ENCODE measurements around the gene TMEM182.

Gene TMEM182

GRCh38 chr2:102801858-102802699 is 40.2 kb downstream of the TMEM182 start:
- DNase-seq (ENCODE audit: low read depth) = no peak

- no peak for DNase-seq (ENCODE audit: low read depth)
Measured at GRCh38 chr2:102803041-102803896, 41.4 kb downstream of the TMEM182 start.

- no peak for DNase-seq (ENCODE audit: low read depth)
Measured at GRCh38 chr2:102803897-102804217, 42.0 kb downstream of the TMEM182 start.

- peak; percentile 10 for DNase-seq (ENCODE audit: low read depth)
Measured at GRCh38 chr2:102806250-102806837, 44.5 kb downstream of the TMEM182 start.

GRCh38 chr2:102809291-102810189 is 47.7 kb downstream of the TMEM182 start:
- DNase-seq (ENCODE audit: low read depth) = no peak

DNA sequence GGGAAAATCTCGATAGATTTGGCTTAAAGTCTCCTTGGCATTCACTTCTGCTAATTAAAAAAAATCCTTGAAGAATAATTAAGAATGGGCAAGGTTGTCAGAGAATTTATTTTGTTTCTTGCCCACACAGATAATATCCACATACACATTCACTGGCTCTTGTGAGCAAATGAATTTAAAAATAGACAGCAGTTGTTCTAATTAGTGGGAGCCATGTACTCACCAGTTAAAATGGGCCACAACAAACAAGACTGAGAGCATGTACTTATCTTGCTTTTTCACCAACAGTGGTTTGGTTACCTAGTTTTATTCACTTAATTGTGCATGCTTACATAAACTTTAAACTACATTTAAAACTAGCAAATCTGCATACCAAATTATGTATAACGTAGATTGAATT is 53.5 kb downstream of the TMEM182 start:
- no peak for DNase-seq (ENCODE audit: low read depth)

GRCh38 chr2:102826904-102827303 is 65.1 kb downstream of the TMEM182 start:
- no peak for DNase-seq (ENCODE audit: low read depth)

- DNase-seq (ENCODE audit: low read depth) = no peak
Measured at GRCh38 chr2:102832789-102833188, 71.0 kb downstream of the TMEM182 start.

- no peak for DNase-seq (ENCODE audit: low read depth)
Measured at GRCh38 chr2:102834523-102835273, 72.9 kb downstream of the TMEM182 start.

DNA sequence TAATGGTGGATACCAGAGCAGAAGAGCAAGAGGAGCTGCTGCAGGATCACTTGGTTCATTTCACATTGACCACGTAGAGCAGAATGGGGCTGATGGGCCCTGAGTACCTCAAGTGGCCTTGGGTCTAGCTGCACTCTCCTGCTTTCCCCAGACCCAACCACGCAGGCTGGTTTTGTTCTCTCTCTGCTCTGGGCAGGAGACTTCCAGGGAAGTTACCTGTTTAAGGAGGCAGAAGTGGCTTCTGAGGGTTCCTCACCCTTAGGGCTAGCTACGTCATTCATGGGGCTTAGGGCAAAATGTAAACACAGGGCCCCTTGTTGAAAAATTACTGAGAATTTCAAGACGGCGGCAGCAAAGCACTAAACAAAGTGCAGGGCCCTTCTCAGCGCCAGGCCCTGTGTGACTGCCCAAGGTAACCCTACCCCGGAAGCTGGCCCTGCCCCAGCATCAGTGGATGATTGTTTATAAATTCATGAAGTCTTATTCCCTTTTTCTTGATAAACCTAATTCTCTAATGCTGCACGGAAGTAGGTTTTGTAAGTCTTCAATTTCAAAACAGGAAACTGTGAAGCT is 75.9 kb downstream of the TMEM182 start:
- DNase-seq (ENCODE audit: low read depth) = no peak

DNA sequence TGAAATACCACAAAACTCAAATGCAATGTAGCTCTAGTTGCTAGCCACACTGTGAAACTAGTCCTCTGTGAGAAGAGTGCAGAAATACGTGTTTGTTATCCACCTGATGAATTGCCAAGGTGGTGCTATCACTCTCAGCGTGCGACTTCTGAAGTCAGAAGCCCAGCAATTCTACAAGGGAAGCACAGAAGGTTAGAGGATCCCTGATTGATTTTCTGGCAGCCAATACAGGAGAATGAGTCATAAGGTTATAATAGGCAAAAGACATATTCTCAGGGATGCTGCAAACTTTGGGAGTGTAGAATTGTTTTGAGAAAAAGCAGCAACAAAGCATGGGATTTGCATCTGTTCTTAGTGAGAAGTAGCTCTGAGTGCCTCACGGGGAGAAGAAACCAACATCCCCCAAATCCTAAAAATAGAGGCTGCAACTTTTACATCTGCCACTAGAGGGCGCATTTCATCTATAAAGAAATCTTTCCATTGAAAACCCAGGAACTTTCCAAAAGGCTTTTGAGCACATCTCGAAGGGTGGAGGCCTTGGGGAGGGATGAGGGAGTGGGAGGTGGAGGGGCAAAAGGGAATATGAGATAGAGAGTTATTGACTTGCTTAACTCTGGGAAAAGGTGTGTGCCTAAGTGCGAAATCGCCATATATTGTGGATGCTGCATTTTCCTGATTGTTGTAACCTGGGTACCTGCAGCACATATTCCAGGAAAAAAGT is 78.0 kb downstream of the TMEM182 start:
- no peak for DNase-seq (ENCODE audit: low read depth)

- no peak for DNase-seq (ENCODE audit: low read depth)
Measured at GRCh38 chr2:102841107-102841840, 79.4 kb downstream of the TMEM182 start.

- no peak for DNase-seq (ENCODE audit: low read depth)
Measured at GRCh38 chr2:102843764-102844443, 82.1 kb downstream of the TMEM182 start.

DNA sequence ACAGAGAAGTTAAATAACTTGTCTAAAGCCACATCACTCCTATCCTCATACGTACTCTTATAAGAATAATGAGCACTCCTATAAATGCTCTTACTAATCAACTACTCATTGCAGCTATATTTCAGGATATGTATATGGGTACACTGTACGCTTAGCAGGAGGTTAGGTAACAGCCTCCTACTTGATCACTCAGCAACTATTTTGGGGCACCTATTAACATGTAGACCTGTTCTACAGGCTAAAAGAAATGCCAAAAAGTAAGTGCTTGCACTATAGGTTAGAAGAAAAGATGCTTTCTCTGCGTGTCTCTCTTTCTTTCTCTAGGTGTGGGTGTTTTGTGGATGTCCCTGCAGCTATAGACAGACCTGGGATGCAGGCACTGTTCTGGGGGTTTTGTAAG is 83.1 kb downstream of the TMEM182 start:
- DNase-seq (ENCODE audit: low read depth) = no peak

- no peak for DNase-seq (ENCODE audit: low read depth)
Measured at GRCh38 chr2:102848366-102848839, 86.6 kb downstream of the TMEM182 start.

- no peak for DNase-seq (ENCODE audit: low read depth)
Measured at GRCh38 chr2:102850888-102851287, 89.1 kb downstream of the TMEM182 start.

- DNase-seq (ENCODE audit: low read depth) = no peak
Measured at GRCh38 chr2:102852867-102853266, 91.0 kb downstream of the TMEM182 start.

Measured in stimulated activated CD8-positive, alpha-beta memory T cell treated with anti-CD3 and anti-CD28 coated beads, Interleukin-7, amount 100 ng/mL, for 24 hours (primary cell).